Measurements from ENCODE around the gene HYAL3.

GRCh38 chr3:50327943-50328691, 28.9 kb upstream of the HYAL3 start, which contains the start of gene TUSC2:
- TF ChIP-seq, protein P1, sequence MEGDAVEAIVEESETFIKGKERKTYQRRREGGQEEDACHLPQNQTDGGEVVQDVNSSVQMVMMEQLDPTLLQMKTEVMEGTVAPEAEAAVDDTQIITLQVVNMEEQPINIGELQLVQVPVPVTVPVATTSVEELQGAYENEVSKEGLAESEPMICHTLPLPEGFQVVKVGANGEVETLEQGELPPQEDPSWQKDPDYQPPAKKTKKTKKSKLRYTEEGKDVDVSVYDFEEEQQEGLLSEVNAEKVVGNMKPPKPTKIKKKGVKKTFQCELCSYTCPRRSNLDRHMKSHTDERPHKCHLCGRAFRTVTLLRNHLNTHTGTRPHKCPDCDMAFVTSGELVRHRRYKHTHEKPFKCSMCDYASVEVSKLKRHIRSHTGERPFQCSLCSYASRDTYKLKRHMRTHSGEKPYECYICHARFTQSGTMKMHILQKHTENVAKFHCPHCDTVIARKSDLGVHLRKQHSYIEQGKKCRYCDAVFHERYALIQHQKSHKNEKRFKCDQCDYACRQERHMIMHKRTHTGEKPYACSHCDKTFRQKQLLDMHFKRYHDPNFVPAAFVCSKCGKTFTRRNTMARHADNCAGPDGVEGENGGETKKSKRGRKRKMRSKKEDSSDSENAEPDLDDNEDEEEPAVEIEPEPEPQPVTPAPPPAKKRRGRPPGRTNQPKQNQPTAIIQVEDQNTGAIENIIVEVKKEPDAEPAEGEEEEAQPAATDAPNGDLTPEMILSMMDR (IDR thresholded peaks at IDR 0.05), result no peak
- peak; percentile 67 to 76 for TF ChIP-seq POLR2A (IDR thresholded peaks at IDR 0.05)

Data from sigmoid colon (tissue), 3 donors.